Cerebellar cortex (tissue), 1 donor: ENCODE measurements around the gene ANKFY1.
A peak's percentile ranks its signal among the peaks of the same experiment; 100 is the strongest.
"Not testable (repeated sequence)": the region's sequence is repeated elsewhere in the genome, so short reads cannot be mapped to it uniquely, and the experiment has no call there.

ENCODE experiments used
- DNase-seq: peaks from one replicate; pipeline ENCODE4 v3.0.0-alpha.2; 2015; ENCODE audit warnings: low spot score

ANKFY1 gene

GRCh38 chr17:4256952-4257351 is 6.8 kb downstream of the ANKFY1 start:
- DNase-seq: no peak

GRCh38 chr17:4255271-4255670 is 8.5 kb downstream of the ANKFY1 start:
- DNase-seq: not testable (repeated sequence)

- no peak for DNase-seq
These were observed 12.9 kb downstream of the ANKFY1 start for GRCh38 chr17:4250887-4251286.

- peak; percentile 49 for DNase-seq
These were observed 14.2 kb downstream of the ANKFY1 start for GRCh38 chr17:4249452-4250029.

GRCh38 chr17:4248504-4249277 is 15.1 kb downstream of the ANKFY1 start:
- DNase-seq: no peak

- DNase-seq: no peak
These were observed 15.8 kb downstream of the ANKFY1 start for GRCh38 chr17:4247971-4248388.

GRCh38 chr17:4247361-4247970 is 16.3 kb downstream of the ANKFY1 start:
- DNase-seq: no peak

- DNase-seq: no peak
These were observed 17.1 kb downstream of the ANKFY1 start for GRCh38 chr17:4246674-4247073.

- DNase-seq: no peak
These were observed 22.2 kb downstream of the ANKFY1 start for GRCh38 chr17:4241535-4241934.

- DNase-seq: peak; percentile 40
These were observed 27.3 kb downstream of the ANKFY1 start for GRCh38 chr17:4236456-4236855.

- no peak for DNase-seq
These were observed 28.2 kb downstream of the ANKFY1 start for GRCh38 chr17:4235372-4236279.

- DNase-seq: no peak
These were observed 29.4 kb downstream of the ANKFY1 start for GRCh38 chr17:4234401-4234800.

- no peak for DNase-seq
These were observed 30.0 kb downstream of the ANKFY1 start for GRCh38 chr17:4233668-4234258.

- no peak for DNase-seq
These were observed 31.5 kb downstream of the ANKFY1 start for GRCh38 chr17:4232168-4232813.

- peak; percentile 47 for DNase-seq
These were observed 33.9 kb downstream of the ANKFY1 start for GRCh38 chr17:4229627-4230541.

- DNase-seq: no peak
These were observed 41.7 kb downstream of the ANKFY1 start for GRCh38 chr17:4221899-4222659.

GRCh38 chr17:4221163-4221562 is 42.6 kb downstream of the ANKFY1 start:
- no peak for DNase-seq

- no peak for DNase-seq
These were observed 43.1 kb downstream of the ANKFY1 start for GRCh38 chr17:4220655-4221054.

GRCh38 chr17:4219241-4219640 is 44.5 kb downstream of the ANKFY1 start:
- DNase-seq: no peak
